NCI-H2196 treated with DMSO at 0.1 percent for 48 hours (cell line): ENCODE measurements around the gene F7.

Source experiments
- DNase-seq: peaks from one replicate; lab custom pipeline; 2025; ENCODE audit not compliant: unreplicated experiment; lab: John Stamatoyannopoulos, UW

Gene F7

GRCh38 chr13:113086031-113086750 is 19.4 kb upstream of the F7 start:
- DNase-seq: no peak

DNA sequence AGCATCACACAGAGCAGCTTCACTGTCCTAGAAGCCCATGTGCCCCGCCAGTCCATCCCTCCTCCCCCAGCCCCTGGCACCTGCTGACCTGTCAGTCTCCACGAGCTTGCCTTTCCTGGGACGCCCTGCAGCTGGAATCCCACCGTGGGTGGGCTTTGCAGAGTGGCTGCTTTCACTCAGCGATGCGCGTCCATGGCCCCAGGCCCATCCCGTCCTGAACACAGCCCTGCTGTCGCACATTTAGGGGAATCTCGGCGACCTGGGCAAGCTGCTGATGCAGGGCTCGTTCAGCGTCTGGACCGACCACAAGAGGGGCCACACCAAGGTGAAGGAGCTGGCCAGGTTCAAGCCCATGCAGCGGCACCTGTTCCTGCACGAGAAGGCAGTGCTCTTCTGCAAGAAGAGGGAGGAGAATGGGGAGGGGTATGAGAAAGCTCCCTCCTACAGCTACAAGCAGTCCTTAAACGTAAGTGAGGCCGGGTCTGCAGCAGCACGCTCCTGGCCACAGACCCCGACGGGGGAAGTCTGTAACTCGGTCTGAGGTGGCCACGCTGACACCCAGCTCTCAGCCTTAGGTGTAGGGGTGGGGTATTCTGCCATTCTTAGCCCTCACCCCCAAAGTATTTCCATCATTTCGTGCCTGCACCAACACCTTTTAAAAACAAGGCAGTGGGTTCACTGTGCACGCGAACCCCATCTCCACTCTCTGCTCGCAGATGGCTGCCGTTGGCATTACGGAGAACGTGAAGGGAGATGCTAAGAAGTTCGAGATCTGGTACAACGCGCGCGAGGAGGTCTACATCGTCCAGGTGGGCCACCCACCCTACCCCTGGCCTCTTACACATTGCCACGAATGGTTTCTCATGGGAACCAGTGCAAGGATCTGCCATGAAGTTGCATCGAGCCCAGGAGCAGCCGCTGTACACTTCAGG is 18.3 kb upstream of the F7 start:
- no peak for DNase-seq

- DNase-seq: no peak
Measured at GRCh38 chr13:113087923-113088690, 17.5 kb upstream of the F7 start.

GRCh38 chr13:113088691-113089020 is 16.9 kb upstream of the F7 start:
- DNase-seq: no peak

DNA sequence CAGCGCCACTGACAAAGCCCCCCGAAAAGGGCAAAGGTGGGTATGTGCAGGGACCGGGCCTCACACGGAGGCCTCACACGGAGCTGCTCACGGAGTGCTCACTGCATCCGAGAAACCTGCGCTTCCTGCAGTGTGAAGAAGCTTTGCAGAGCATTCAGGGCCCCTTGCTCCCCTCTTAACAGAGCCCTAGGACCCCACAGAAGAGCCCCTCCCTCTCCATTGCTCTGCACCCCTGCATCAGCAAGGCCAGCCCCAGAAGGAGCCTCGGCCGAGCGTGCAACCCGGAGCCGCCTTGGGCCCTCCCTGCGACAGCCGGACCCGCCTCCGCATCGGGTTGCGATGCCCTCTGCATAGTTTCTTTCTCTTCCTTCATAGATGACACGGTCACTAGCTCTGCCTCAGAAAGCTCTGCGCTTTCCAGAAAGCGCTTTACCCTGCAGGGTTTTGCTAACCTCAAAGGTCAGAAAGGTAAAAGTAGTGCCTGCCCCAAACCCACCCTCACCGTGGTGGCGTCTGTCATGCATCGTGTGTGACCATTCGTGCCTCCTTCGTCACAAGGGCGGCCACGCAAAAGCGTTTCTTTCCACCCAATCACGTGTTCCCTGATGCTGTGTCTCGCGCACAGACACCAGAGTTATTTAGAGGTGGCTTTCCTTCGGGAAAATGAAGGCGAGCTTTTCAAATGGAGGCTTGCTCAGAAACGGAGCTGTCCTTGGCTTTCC is 15.7 kb upstream of the F7 start:
- no peak for DNase-seq

- DNase-seq: no peak
Measured at GRCh38 chr13:113090415-113090770, 15.2 kb upstream of the F7 start.

DNA sequence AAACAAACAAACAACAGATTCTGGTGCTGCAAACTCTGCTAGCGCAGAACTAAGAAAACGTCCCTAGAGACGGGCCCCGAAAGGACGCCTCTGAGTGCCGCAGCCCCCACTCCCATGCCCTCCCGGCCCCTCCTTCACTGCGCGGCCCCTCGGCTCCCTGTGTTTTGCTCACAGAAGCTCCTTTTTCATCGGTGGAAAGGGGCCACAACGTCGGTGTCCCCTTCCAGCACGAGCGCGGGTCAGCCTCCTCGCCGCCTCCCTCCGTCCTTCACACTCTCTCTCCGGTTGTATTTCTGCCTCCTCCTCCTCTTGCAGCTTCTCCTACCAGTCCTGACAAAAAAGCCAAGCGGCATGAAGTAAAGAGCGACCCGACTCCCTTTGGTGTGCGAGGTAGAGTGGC is 14.8 kb upstream of the F7 start:
- DNase-seq: no peak

- no peak for DNase-seq
Measured at GRCh38 chr13:113091211-113091771, 14.3 kb upstream of the F7 start.

GRCh38 chr13:113091891-113092775 is 13.5 kb upstream of the F7 start:
- no peak for DNase-seq

DNA sequence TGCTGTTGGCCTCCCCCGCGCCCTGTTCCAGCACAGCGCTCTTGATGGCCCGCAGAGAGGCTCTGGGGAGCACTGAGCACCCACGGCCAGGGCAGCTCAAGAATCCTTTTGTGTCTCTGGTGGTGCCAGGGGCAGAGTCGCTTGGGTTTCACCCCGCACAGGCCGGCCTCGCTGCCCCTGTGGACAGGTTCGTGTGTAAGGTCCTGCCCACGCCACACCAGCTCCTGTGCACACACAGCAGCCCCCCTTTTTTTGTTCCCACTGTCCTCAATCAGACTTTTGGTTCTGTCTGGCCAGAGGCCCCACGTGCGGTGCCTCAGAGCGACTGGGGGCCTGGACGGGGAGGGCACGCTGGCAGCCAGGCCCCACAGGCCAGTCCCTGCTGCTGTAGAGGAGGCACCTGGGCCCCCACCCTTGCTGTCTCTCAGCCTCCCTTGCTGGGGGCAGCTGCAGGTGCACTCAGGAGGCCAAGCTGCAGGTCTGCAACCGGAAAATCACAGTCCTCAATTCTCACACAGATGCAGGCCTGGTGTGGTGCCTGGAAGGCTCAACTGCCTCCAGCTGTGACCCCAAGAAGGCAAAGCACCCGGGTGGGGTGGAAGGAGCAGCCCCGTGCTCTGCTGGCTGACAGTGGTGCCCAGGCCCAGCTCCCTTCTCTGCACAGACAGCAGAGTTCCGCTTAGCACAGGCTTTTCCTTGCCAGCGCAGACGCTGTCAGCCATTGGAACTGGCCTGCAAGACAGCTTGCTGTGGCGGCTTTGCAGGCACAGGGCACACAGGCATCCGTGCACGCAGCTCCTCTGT is 12.6 kb upstream of the F7 start:
- no peak for DNase-seq

- DNase-seq: no peak
Measured at GRCh38 chr13:113093580-113094409, 11.8 kb upstream of the F7 start.

- no peak for DNase-seq
Measured at GRCh38 chr13:113094410-113094800, 11.2 kb upstream of the F7 start.

GRCh38 chr13:113095146-113096051 is 10.2 kb upstream of the F7 start:
- DNase-seq: no peak

GRCh38 chr13:113096052-113096744 is 9.4 kb upstream of the F7 start:
- DNase-seq: no peak

DNA sequence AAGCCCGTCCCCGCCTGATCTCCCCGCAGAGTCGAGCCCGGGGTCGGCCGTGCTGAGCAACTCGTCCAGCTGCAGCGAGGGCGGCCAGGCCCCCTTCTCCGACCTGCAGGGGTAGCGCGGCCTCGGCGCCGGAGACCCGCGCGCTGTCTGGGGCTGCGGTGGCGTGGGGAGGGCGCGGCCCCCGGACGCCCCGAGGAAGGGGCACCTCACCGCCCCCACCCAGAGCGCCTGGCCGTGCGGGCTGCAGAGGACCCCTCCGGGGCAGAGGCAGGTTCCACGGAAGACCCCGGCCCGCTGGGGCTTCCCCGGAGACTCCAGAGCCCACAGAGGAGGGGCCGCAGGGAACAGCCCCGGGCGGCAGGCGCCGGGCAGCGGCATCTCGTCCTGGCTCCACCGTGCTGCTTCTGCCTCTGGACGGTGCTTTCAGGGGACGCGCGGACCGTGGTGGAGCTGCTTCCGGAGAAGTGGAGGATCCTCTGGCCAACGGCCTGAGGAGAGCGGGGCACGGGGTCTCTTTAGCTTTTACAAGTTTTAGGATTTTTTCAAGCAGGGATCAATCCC is 8.8 kb upstream of the F7 start:
- no peak for DNase-seq

DNA sequence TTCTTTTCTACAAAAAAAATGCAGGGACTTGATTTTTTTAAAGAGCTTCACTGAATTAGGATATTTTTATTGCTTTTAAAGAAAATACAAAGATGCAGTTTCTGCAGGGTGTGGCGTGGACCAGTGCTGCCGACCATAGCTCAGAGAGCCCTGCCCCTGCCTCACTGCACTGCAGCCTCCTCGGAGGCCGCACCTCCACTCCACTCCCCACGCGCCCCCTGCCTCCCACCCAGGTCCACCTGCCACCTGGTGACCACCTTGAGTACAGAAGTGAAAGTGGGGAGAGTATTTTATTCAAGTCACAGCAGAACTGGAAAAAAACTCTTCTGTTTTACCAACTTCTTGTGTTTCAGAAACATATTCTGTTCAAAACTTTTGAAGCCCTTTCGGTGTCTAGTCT is 7.9 kb upstream of the F7 start:
- DNase-seq: no peak
